KBM-7 (cell line): ENCODE data around the gene GFRA4.

Source experiments
- DNase-seq: peaks from one replicate; pipeline ENCODE4 v3.0.0-alpha.2; 2015
- in situ Hi-C: fragments of 300-500 bp; cut with MboI; formaldehyde crosslinking; loops from 2 replicates; pipeline ENCODE4 v1.14.3; 2020; ENCODE audit warnings: low sequenced_read_pairs, low pct_unique_long_range_greater_than_20kb, mixed read lengths

The GFRA4 gene

DNA sequence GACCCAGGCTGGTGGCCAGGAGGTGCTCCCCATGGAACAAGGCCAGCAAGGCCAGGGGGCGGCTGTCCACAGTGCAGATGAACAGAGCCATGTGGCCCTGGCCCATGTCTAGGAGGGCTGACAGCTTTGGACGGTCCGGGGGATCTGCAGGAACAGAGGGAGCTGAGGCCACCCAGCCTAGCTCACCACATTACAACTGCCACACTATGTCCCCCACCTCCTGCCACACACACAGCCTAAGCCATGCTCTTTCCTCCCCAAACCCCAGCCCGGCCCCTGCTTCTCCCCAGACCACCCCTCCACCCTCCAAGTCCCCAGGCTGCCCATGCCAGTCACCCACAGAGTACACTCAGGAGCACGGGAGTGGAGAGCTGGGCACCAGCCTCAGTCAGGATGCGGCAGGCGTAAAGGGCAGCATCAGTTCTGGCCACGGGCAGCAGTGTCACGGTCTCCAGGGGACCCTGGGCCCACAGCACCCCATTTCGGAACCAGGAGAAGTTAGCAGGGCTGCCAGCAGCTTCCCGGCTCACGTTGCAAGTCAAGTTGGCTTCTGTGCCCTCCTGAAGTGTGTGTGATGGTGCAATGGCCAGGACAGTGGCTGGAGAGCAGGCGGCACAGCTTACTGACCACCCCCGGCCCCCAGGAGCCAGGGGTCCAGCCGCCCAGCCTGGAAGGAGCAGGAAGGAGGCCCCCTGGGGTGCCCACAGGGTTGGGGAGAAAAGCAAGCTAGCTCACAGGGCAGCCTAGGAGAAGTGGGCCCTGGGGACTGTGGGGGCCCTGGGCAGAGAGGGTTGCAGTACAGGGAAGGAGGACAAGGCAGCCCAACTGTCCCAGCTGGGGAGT lies 33.8 kb upstream of the GFRA4 start:
- in situ Hi-C loops = no loop called here
- no peak for DNase-seq

GRCh38 chr20:3696200-3696599 lies 33.0 kb upstream of the GFRA4 start:
- in situ Hi-C loops = no loop called here
- peak; percentile 37 for DNase-seq

- in situ Hi-C loops = no loop called here
- DNase-seq = no peak
Observed at GRCh38 chr20:3694864-3695263, 31.7 kb upstream of the GFRA4 start.

GRCh38 chr20:3693376-3693775 lies 30.2 kb upstream of the GFRA4 start:
- in situ Hi-C loops = no loop called here
- DNase-seq = no peak

GRCh38 chr20:3692706-3693294 lies 29.6 kb upstream of the GFRA4 start:
- in situ Hi-C loops = no loop called here
- no peak for DNase-seq

DNA sequence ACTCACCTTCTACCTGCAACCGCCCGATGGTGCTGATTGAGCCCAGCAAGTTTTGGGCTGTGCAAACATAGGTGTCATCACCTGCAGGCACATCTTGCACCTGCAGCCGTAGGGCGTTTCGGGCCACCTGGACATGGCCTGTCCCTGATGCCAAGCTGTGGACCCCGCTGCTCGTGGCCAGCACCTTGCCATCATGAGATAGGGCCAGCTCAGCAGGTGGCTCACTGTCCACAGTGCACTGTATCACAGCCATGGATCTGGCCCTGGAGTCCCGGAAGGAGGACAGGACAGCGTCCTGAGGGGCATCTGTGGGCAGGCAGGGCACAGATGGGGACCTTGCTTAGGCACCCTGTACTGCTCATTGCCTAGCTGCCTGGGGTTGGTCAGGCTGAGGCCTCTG lies 28.7 kb upstream of the GFRA4 start:
- no peak for DNase-seq
- in situ Hi-C loops = no loop called here

DNA sequence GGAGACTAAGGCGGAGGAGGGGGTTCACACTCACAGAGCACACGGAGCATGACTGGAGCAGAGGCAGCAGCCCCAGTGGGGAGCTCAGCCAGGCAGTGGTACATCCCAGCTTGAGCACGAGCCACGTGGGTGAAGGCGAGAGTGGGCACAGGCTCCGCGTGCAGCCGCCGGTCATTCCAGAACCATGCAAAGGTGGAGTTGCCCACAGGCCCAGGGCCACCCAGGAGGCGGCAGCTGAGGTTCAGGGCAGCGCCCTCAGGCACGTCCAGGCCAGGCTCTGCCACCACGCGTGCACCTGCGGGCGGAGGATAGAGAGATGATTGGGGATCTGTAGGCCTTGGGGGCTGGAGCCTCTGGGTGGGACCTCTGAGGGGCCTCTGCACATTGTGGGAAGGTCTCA lies 28.1 kb upstream of the GFRA4 start:
- no peak for DNase-seq
- in situ Hi-C loops = no loop called here

DNA sequence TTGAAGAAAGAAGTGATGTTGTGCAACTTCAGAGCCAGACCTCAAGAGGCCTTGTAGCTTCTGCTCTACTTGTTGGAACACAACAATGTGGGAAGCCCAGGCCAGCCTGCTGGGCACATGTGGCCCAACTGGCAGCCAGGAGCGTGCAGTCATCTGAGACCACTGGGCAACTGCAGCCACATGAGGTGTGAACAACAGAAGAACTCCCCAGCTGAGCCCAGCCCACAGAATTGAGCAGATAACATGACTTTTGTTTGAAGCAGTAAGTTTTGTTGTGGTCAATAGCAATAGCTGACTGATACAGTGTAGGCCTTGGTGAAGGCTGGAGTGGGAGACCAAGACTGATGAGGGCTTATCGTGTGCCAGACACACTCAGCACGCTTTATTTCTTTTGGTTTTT lies 27.2 kb upstream of the GFRA4 start:
- in situ Hi-C loops = no loop called here
- no peak for DNase-seq

GRCh38 chr20:3689978-3690377 lies 26.8 kb upstream of the GFRA4 start:
- in situ Hi-C loops = no loop called here

GRCh38 chr20:3687655-3688054 lies 24.5 kb upstream of the GFRA4 start:
- peak; percentile 11 for DNase-seq
- in situ Hi-C loops = no loop called here

More at GRCh38 chr20:3689978-3690377, 26.8 kb upstream of the GFRA4 start:
- DNase-seq = no peak

DNA sequence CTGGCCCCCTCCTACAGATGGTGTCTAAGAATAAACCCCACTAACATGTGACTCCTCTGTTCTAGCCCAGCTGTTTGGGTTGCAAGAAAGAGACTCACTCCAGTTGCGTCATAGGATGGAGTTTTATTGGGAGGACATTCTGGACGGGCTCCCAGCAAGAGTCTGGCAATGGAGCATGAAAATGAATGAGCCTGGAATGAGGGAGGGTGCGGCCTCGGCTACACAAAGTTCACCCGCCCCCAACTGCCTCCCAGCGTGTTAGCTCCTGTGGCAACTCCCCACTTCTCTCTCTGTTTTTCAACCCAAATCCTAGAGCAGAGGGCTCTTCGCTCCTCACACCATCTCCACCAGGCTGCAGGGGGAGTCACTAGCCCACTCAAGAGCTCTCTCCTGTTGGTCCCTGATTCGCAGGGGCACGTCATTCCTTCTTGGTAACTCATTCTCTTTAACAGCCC lies 23.7 kb upstream of the GFRA4 start:
- no peak for DNase-seq
- in situ Hi-C loops = no loop called here

- in situ Hi-C loops = no loop called here
- DNase-seq = no peak
Observed at GRCh38 chr20:3686421-3686820, 23.2 kb upstream of the GFRA4 start.

DNA sequence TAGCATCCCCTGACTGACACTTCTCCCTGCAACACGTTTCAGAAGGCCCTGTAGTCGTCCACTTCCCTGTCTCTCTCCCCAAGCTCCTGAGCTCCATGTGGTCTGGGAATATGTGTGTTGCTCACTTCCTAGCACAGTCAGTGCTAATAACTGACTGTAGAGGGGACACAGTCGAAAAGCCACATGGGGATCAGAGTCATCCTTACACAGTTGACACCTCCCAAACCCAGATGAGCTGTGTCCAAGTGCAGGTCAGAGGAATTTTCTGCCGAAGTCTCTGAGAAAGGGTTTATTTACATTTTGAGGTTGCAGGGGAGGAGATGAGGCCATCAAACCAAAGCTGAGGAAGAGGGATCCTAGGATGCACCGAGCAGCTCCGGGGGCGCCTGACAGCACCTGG lies 22.1 kb upstream of the GFRA4 start:
- in situ Hi-C loops = no loop called here
- DNase-seq = no peak

- in situ Hi-C loops = no loop called here
- DNase-seq = no peak
Observed at GRCh38 chr20:3681931-3682781, 19.0 kb upstream of the GFRA4 start, which contains the start of gene ADAM33. ADAM33 (minus strand) TSS chr20:3682010; CDS start chr20:3682004, 6 bp downstream.

DNA sequence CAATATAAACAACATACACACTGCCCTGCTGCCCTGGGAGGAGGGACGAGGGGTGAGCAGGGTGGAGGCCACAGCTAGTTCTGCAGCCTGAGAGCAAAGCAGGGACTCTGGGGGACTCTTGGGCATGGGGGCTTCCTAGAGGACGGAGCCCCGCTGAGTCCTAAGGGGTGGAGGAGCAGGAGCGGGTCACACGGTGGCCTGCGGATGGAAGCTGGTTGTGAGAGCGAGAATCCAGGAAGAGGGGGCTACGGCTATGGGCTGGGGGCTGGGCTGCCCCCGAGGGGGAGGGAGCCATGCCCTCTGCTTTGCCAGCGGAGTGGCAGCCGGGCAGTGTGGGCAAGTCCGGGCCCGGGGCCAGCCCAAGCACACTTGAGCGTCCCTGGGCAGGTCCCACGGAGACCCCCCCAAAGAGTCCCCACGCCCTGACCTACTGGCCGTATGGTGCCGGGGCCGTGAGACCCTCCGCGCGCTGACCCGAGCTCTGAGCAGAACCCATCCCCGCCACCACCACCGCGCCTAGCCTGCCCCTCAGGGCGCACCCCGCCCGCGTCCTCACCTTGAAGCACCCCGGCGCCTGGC lies 18.2 kb upstream of the GFRA4 start:
- in situ Hi-C loops = no loop called here
- no peak for DNase-seq

GRCh38 chr20:3680701-3681351 lies 17.6 kb upstream of the GFRA4 start:
- in situ Hi-C loops = no loop called here
- no peak for DNase-seq

GRCh38 chr20:3679749-3680700 lies 16.8 kb upstream of the GFRA4 start:
- DNase-seq = no peak
- in situ Hi-C loops = no loop called here
